Tibial artery (tissue), 4 donors: ENCODE data around the gene DNASE1L2.

Experiments used
- DNase-seq, 2 donors: peaks; one replicate each; pipeline ENCODE4 v3.0.0-alpha.2; 2019
- H3K27ac ChIP-seq, 2 donors: fragments of 200-600 bp; sonication (generic) in 1 of 2; 1 replicate in 1 of 2; 2 replicates in 1 of 2; pipeline ENCODE4 v1.5.1; 2018 to 2019; ENCODE audit warnings: mild to moderate bottlenecking in 1 of 2
- H3K27me3 ChIP-seq, 2 donors: fragments of 200-600 bp; sonication (generic) in 1 of 2; one replicate each; pipeline versions ENCODE4 v1.5.1 to v1.6.0; 2016 to 2019
- H3K36me3 ChIP-seq, 3 donors: fragments of 200-600 bp; sonication (generic) in 2 of 3; one replicate each; pipeline ENCODE4 v1.5.1; 2016 to 2019; ENCODE audit warnings: mild to moderate bottlenecking in 2 of 3
- H3K4me1 ChIP-seq, 4 donors: fragments of 200-600 bp; sonication (generic) in 2 of 4; 1 replicate in 3 of 4; 2 replicates in 1 of 4; pipeline ENCODE4 v1.5.1; 2016 to 2019
- H3K4me3 ChIP-seq, 2 donors: fragments of 200-600 bp; sonication (generic) in 1 of 2; 1 replicate in 1 of 2; 2 replicates in 1 of 2; pipeline ENCODE4 v1.5.1; 2018 to 2019; ENCODE audit warnings: mild to moderate bottlenecking in 2 of 2
- H3K9me3 ChIP-seq, 3 donors: fragments of 200-600 bp; sonication (generic) in 1 of 3; one replicate each; pipeline ENCODE4 v1.5.1; 2016 to 2019
- intact Hi-C: fragments of 100-400 bp; cut with DNase I; formaldehyde crosslinking; loops from one replicate; pipeline ENCODE4 v1.15.0; 2023; ENCODE audit warnings: low total_unique reads
- TF ChIP-seq, protein P1 (sequence below), 2 experiments: fragments of 200-600 bp in 1 of 2; fragments of 450-650 bp in 1 of 2; IDR thresholded peaks; one replicate each; pipeline ENCODE4 v1.5.1; 2017 to 2019; ENCODE audit warnings: antibody characterized with exemption in 2 of 2, mild to moderate bottlenecking in 1 of 2, moderate library complexity in 1 of 2

Gene DNASE1L2

DNA sequence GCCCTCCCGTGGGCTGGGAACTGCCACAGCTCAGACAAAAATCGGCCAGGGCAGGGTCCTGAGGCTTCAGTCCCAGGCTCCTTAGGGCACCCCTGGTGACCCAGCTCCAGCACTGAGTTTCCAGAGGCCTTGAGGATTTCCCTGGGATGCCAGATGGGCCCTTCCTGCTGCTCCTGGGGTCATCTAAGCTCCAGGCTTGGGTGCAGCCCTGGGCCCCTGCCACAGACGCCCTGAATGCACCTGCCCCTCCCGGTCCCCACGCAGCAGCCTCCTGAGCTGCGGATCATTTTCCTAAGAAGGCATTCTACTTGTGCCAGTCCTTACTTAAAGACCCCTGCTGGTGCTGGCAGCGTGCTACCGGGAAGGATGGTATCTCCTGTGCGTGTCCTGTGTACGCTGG is 37.7 kb downstream of the DNASE1L2 start:
- H3K4me1 ChIP-seq, result peaks cover 6 to 12% (median 11%) of the 10 kb centered on the region in 4 donors
- TF ChIP-seq, protein P1, sequence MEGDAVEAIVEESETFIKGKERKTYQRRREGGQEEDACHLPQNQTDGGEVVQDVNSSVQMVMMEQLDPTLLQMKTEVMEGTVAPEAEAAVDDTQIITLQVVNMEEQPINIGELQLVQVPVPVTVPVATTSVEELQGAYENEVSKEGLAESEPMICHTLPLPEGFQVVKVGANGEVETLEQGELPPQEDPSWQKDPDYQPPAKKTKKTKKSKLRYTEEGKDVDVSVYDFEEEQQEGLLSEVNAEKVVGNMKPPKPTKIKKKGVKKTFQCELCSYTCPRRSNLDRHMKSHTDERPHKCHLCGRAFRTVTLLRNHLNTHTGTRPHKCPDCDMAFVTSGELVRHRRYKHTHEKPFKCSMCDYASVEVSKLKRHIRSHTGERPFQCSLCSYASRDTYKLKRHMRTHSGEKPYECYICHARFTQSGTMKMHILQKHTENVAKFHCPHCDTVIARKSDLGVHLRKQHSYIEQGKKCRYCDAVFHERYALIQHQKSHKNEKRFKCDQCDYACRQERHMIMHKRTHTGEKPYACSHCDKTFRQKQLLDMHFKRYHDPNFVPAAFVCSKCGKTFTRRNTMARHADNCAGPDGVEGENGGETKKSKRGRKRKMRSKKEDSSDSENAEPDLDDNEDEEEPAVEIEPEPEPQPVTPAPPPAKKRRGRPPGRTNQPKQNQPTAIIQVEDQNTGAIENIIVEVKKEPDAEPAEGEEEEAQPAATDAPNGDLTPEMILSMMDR (IDR thresholded peaks at IDR 0.05), result no peak
- intact Hi-C loops, result no loop called here
- H3K27ac ChIP-seq, result no peak overlapping the region
- no peak overlapping the region for H3K4me3 ChIP-seq
- H3K9me3 ChIP-seq, result no peaks in the 10 kb centered on the region
- H3K36me3 ChIP-seq, result peaks cover 0 to 33% (median 18%) of the 10 kb centered on the region in 3 donors
- no peaks in the 10 kb centered on the region for H3K27me3 ChIP-seq
- DNase-seq, result no peak

DNA sequence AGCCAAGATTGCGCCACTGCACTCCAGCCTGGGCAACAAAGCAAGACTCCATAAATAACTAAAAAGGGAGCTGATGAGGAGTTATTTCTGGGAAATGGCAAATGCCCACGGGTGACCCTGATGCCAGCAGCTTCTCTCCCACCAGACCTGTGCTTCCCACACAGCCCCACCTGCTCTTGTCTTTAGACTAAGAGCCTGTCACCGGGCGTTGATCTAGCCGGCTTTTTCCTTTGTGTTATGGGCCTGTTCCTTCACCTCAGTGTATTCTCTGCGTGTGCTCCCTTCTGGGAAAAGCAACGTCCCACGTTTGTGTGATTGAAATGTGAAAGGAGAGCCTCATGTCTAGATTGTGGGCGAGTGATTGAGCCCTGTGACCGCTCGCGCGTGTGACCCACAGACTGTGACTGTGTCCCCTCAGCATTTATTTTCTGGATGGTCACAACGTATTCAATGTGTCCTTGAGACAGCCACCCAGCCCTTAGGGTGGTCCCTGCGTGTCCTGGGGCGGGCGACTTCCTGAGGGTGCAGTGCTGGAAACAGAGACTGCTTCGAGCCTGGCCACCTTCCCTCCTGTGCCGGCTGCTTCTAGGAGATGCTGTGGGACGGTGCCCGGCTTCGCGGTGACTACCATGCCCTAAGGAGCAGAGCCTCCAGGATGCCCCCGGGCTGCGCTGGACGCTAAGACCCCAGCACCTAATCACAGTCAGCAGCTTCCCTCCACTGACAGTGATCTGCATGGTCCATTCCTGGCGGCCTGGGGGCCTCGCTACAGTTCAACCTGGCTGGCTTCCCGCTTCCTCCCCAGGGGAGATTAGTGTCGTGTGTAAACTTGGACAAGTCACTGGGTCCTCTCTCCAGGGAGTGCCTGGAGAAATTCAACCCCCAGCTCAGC is 39.5 kb downstream of the DNASE1L2 start:
- Histone ChIP-seq H3K36me3 (peaks cover 2 to 50% (median 29%) of the 10 kb centered on the region in 3 donors), H3K27ac (no peak overlapping the region), H3K4me3 (no peak overlapping the region), H3K4me1 (no peaks in the 10 kb centered on the region), H3K9me3 (no peaks in the 10 kb centered on the region), H3K27me3 (no peaks in the 10 kb centered on the region)
- intact Hi-C loops, result no loop called here
- no peak for DNase-seq
- TF ChIP-seq, protein P1 (IDR thresholded peaks at IDR 0.05), result no peak

DNA sequence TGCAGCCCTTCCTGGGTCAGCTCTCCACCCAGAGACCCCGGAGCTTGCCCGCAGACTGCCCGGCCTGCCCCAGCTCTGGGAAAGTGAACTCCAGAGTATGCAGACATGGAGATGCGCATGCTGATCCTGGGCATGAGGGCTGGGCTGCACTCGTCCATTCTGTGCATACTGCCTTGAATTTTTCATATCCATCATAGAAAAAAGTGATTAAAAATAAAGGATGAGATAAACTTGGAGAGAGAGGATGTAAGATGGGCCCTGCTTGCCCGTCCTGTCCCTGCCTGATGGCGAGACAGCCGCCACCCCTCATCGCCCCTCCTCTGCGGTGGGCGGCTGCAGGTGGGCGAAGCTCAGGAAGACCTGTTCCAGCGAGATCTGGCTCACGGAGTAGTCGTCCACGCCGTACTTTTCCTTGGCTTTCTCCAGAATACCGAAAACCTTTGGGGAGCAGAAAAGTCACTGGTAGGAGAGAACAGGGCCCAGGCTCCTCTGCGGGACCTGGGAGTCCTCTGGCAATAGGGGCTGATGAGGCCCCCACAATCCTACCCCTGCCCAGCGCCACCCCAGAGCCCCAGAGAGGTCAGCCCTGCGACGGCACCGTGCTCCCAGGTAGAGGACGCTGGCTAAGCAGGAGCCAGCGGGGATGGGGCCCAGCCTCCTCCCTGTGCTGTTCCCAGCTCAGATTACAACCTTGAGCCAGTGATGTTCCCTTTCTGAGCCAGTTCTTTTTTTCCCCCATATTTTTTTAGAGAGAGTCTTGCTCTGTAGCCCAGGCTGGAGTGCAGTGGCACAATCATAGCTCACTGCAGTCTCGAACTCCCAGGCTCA is 40.3 kb downstream of the DNASE1L2 start:
- Histone ChIP-seq H3K27me3 (no peaks in the 10 kb centered on the region), H3K4me3 (no peak overlapping the region), H3K4me1 (no peaks in the 10 kb centered on the region), H3K27ac (no peak overlapping the region), H3K36me3 (peaks cover 7 to 58% (median 36%) of the 10 kb centered on the region in 3 donors), H3K9me3 (no peaks in the 10 kb centered on the region)
- intact Hi-C loops, result no loop called here
- TF ChIP-seq, protein P1 (IDR thresholded peaks at IDR 0.05), result no peak
- no peak for DNase-seq

DNA sequence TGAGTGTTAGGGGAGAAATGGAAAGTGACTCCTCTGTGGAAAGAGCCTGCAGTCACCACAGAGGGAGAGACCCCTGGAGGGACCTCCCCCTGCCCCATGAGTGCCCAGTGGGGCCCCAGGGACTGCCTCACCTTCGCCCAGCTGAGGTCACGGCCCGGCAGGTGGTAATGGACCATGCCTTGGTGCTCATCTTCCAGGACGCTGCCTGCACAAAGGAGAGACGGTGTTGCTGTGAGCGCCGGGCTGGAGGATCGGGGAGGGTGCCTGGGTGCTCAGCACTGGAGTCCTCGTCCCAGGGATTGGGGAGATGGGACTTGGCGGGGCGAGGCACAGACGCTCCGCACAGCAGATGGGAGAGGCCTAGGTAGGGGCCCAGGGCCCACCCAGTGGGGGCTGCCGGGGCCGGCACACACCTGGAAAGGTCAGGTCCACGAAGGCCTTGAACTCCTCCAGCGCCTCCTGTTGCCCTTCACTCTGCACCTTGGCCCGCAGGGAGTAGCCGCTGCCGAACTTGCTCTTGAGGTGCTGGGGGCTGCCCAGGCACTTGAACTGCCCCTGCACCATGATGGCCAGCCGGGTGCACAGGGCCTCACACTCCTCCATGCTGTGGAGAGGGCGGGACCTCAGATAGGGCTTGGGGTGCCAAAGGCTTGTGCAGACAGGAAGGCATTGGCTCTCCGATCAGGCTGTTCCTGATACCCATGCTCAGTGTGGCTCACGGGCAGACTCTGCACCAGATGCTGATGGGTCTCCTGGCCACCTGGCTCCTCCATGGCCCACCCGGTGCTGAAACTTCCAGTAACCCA is 41.4 kb downstream of the DNASE1L2 start:
- Histone ChIP-seq H3K9me3 (no peaks in the 10 kb centered on the region), H3K4me1 (no peaks in the 10 kb centered on the region), H3K4me3 (no peak overlapping the region), H3K27me3 (no peaks in the 10 kb centered on the region), H3K27ac (no peak overlapping the region), H3K36me3 (peaks cover 7 to 58% (median 36%) of the 10 kb centered on the region in 3 donors)
- no peak for DNase-seq
- TF ChIP-seq, protein P1 (IDR thresholded peaks at IDR 0.05), result no peak
- intact Hi-C loops, result no loop called here

DNA sequence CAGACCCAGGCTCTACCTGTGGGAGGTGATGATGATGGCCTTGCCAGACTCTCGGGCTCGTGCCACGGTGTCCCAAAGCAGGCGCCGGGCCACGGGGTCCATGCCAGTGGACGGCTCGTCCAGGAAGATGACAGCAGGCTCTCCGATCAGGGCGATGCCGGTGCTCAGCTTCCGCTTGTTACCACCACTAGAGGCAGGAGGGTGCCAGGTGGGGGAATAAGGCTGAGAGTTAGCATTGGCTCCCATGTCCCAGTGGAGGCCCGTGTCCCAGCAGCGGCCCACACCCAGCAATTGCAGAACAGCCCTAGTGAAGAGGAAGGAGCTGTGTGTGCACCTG is 42.0 kb downstream of the DNASE1L2 start:
- no peak overlapping the region for H3K27ac ChIP-seq
- TF ChIP-seq, protein P1 (IDR thresholded peaks at IDR 0.05), result no peak
- intact Hi-C loops, result no loop called here
- no peak for DNase-seq
- peaks cover 7 to 62% (median 40%) of the 10 kb centered on the region in 3 donors for H3K36me3 ChIP-seq
- H3K27me3 ChIP-seq, result no peaks in the 10 kb centered on the region
- no peaks in the 10 kb centered on the region for H3K4me1 ChIP-seq
- H3K4me3 ChIP-seq, result no peak overlapping the region
- H3K9me3 ChIP-seq, result no peaks in the 10 kb centered on the region
